Measurements from ENCODE around the gene NFIB.

- no peak for TF ChIP-seq POLR2A (IDR thresholded peaks at IDR 0.05)
- no peak for TF ChIP-seq CTCF (IDR thresholded peaks at IDR 0.05)
Measured at GRCh38 chr9:14261616-14262015, 52.3 kb downstream of the NFIB start.

Data from gastroesophageal sphincter (tissue), 3 donors.